OCI-LY7 (cell line): ENCODE measurements around the gene HINFP. TPM values are rescaled to one million over a fixed set of nuclear protein-coding genes. Genes with fewer than 3 reads are reported as not detected.

Experiments
- BruUV-seq: library from RNA; stranded (reverse); fragments of 400-500 nt; replicated peaks from 2 replicates; lab custom pipeline; 2021; lab: Mats Ljungman, UMichigan
- CTCF ChIA-PET: fragments of 300-600 bp; sonication (Branson Sonifier 250); formaldehyde crosslinking; loops from one replicate; lab custom pipeline; 2022; ENCODE audit warnings: antibody characterized with exemption; ENCODE audit not compliant: unreplicated experiment; lab: Charles Lee
- POLR2A ChIA-PET: fragments of 300-600 bp; sonication (Branson Sonifier 250); formaldehyde crosslinking; loops from one replicate; lab custom pipeline; 2022; ENCODE audit warnings: antibody characterized with exemption; lab: Charles Lee
- DNase-seq: peaks from one replicate; pipeline ENCODE4 v3.0.0-alpha.2; 2015; ENCODE audit warnings: low spot score
- H2AFZ ChIP-seq: fragments of 200-600 bp; sonication (generic), shearing (Covaris generic); 2 replicates; pipeline ENCODE4 v1.6.1; 2014; ENCODE audit warnings: mild to moderate bottlenecking, antibody characterized with exemption, low read length, moderate library complexity
- H3K27ac ChIP-seq: fragments of 200-600 bp; sonication (generic); 2 replicates; pipeline ENCODE4 v1.5.1; 2014; ENCODE audit warnings: mixed run types, low read depth, mild to moderate bottlenecking, moderate library complexity, low read length, inconsistent platforms; ENCODE audit not compliant: poor library complexity, severe bottlenecking
- H3K36me3 ChIP-seq: fragments of 200-600 bp; sonication (generic); 2 replicates; pipeline ENCODE4 v1.6.1; 2014; ENCODE audit warnings: mild to moderate bottlenecking, antibody characterized with exemption, low read length, moderate library complexity, mixed read lengths; ENCODE audit not compliant: insufficient read depth
- H3K4me1 ChIP-seq: fragments of 200-600 bp; sonication (generic); 2 replicates; pipeline ENCODE4 v1.5.1; 2014; ENCODE audit warnings: mild to moderate bottlenecking, low read length; ENCODE audit not compliant: insufficient read depth, poor library complexity, severe bottlenecking
- H3K4me2 ChIP-seq: fragments of 200-600 bp; sonication (generic); 2 replicates; pipeline ENCODE4 v1.6.1; 2014; ENCODE audit warnings: mild to moderate bottlenecking, low read length
- H3K4me3 ChIP-seq: fragments of 200-600 bp; sonication (generic); 2 replicates; pipeline ENCODE4 v1.5.1; 2014; ENCODE audit warnings: mild to moderate bottlenecking, low read depth, low read length; ENCODE audit not compliant: poor library complexity, severe bottlenecking
- H3K79me2 ChIP-seq: fragments of 200-600 bp; sonication (generic); 2 replicates; pipeline ENCODE4 v1.6.1; 2016; ENCODE audit warnings: low read depth, mild to moderate bottlenecking, low read length, moderate library complexity, mixed read lengths; ENCODE audit not compliant: insufficient read depth
- H3K9me2 ChIP-seq: fragments of 200-600 bp; sonication (generic); 2 replicates; pipeline ENCODE4 v1.6.1; 2016; ENCODE audit warnings: mild to moderate bottlenecking, low read length, mixed read lengths; ENCODE audit not compliant: insufficient read depth
- H3K9me3 ChIP-seq: fragments of 200-600 bp; sonication (generic); 2 replicates; pipeline ENCODE4 v1.6.1; 2014; ENCODE audit warnings: mild to moderate bottlenecking, mixed run types, low read length, mixed read lengths
- H4K20me1 ChIP-seq: fragments of 200-600 bp; sonication (generic); 2 replicates; pipeline ENCODE4 v1.6.1; 2014; ENCODE audit warnings: mild to moderate bottlenecking, antibody characterized with exemption, low read length, moderate library complexity, mixed read lengths; ENCODE audit not compliant: insufficient read depth
- CTCF ChIP-seq: fragments of 200-600 bp; sonication (generic); conservative IDR thresholded peaks from 2 replicates; pipeline ENCODE4 v1.5.1; 2014; ENCODE audit warnings: mild to moderate bottlenecking, antibody characterized with exemption, low read length, moderate library complexity, mixed read lengths
- EZH2phosphoT487 ChIP-seq: fragments of 200-600 bp; sonication (generic); IDR thresholded peaks from 2 replicates; pipeline ENCODE4 v1.6.1; 2018; ENCODE audit warnings: low read depth, borderline replicate concordance, mild to moderate bottlenecking, mixed run types, antibody characterized with exemption, low read length, moderate library complexity, mixed read lengths
- intact Hi-C: fragments of 100-400 bp; cut with micrococcal nuclease; formaldehyde crosslinking; loops from one replicate; pipeline ENCODE4 v1.10.0; 2022; ENCODE audit not compliant: unreplicated experiment
- total RNA-seq, 2 experiments: library from RNA; depleted of rRNA in 1 of 2; stranded (reverse); fragments of >200 nt in 1 of 2; shearing (Covaris generic) in 1 of 2; gene quantifications; 2 replicates each; pipeline ENCODE4 v1.2.3, GENCODE V29; 2014 to 2022

HINFP gene
- total RNA-seq, 2 experiments from 2014 or later: 27.7 to 29.6 TPM

GRCh38 chr11:119168471-119169281 lies 47.3 kb downstream of the HINFP start, which contains the start of gene NLRX1:
Gene NLRX1 (plus strand): TSS chr11:119168725. CDS start chr11:119171404, 2,679 bp downstream.
- Histone ChIP-seq H3K79me2 (no peaks in the 10 kb centered on the region), H3K4me3 (peak within 1 kb of the TSS; percentile 68), H3K27ac (no peak within 1 kb of the TSS), H2AFZ (peak within 1 kb of the TSS; percentile 88), H3K9me2 (no peaks in the 10 kb centered on the region), H3K4me2 (peak within 1 kb of the TSS; percentile 72), H4K20me1 (no peaks in the 10 kb centered on the region), H3K4me1 (peaks cover 11% of the 10 kb centered on the region), H3K36me3 (no peaks in the 10 kb centered on the region), H3K9me3 (no peaks in the 10 kb centered on the region)
- POLR2A ChIA-PET: interaction anchor here (0.6 to 1.0 kb wide), 4 partner anchors 18 to 111 kb away, joined by 3 to 6 read pairs (median 3); partner anchors contain the start of gene CBL
- CTCF ChIA-PET: no interaction called here
- BruUV-seq: no TSS peak
- intact Hi-C loops: loop anchor here (1.0 kb wide), 1 partner anchor 29 kb away; no protein-coding TSS in a partner anchor
- peak; percentile 85 for DNase-seq
- peak; percentile 87 for TF ChIP-seq CTCF
- TF ChIP-seq EZH2phosphoT487: no peak

GRCh38 chr11:119169282-119169719 lies 47.9 kb downstream of the HINFP start:
- Histone ChIP-seq H3K4me3 (peak overlapping the region; percentile 68), H3K27ac (no peak overlapping the region), H3K9me3 (no peaks in the 10 kb centered on the region), H4K20me1 (no peaks in the 10 kb centered on the region), H3K36me3 (no peaks in the 10 kb centered on the region), H2AFZ (peak overlapping the region; percentile 88), H3K4me1 (peaks cover 11% of the 10 kb centered on the region), H3K79me2 (no peaks in the 10 kb centered on the region), H3K4me2 (peak overlapping the region; percentile 72), H3K9me2 (no peaks in the 10 kb centered on the region)
- no peak for TF ChIP-seq CTCF
- TF ChIP-seq EZH2phosphoT487: no peak
- no TSS peak for BruUV-seq
- POLR2A ChIA-PET: interaction anchor here (0.6 to 1.1 kb wide), 5 partner anchors 19 to 110 kb away, joined by 3 to 6 read pairs (median 3); partner anchors contain the start of gene CBL
- intact Hi-C loops: loop anchor here (1.0 kb wide), 1 partner anchor 28 kb away; no protein-coding TSS in a partner anchor
- CTCF ChIA-PET: interaction anchor here (0.6 kb wide), 1 partner anchor 227 kb away, joined by 3 read pairs; no protein-coding TSS in a partner anchor
- peak; percentile 32 for DNase-seq
